ENCODE results near the gene SLIT1.

Gene SLIT1

DNA sequence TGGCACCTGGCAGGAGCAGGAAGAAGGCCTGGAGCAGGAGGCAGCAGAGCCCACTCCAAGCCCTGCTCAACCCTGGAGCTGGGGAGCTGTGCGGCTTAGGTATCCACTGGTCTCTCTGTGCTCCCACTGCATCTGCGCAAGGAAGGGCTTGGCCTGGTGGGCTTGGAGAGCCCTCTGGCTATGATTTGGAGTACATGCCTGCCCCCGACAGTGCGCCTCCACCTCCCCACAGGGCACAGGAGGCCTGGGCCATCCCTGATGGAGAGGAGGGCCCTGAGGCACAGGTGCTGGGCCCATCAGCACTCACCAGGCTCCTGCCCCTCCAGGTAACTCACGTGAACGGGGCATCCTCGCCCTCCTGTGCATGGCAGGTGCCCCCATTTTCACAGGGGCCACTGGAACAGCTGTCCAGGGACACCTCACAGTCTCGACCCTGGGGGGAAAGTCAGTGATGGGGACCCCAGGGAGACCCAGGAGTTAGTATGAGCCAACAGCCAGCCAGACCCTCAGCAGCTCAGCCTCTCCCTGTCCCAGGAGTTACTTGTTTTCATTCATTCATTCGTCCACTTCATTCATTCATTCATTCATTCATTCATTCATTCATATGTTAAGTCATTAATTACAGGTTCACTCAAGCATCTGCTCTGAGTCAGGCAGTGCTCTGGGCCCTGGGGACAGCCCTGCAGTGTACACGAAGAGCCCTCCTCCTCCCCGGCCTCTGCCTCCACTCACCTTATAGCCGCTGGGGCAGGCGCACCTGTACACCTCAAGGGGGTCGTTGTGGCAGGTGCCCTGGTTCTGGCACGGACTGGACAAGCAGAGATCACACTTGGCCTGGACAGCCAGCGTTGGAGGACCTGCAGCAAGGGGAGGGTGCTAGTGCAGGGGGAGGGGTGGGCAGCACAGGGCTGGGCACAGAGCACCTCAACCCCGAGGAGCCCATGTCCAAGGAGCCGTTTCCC is 167.2 kb downstream of the SLIT1 start:
- no peak for DNase-seq (ENCODE audit: low spot score)
- peaks cover 27 to 44% of the 10 kb centered on the region in 2 donors for H3K4me1 ChIP-seq (ENCODE audit: control insufficient read depth in 2 of 2, insufficient read depth in 1 of 2, low read depth in 1 of 2, low read length in 2 of 2)
- no peak overlapping the region for H3K4me2 ChIP-seq (ENCODE audit: insufficient read depth, low read length, poor library complexity, severe bottlenecking)
- H3K36me3 ChIP-seq (replicated peaks in 1 of 2; ENCODE audit: control insufficient read depth in 2 of 2, insufficient read depth in 2 of 2, low read length in 2 of 2): no peaks in the 10 kb centered on the region
- no peak overlapping the region for H3K27ac ChIP-seq (replicated peaks; ENCODE audit: low read length)
- no peak overlapping the region for H3K4me3 ChIP-seq (ENCODE audit: low read length in 2 of 2)
- peak overlapping the region; percentile 72 for H3K9ac ChIP-seq (ENCODE audit: low read depth, low read length, poor library complexity)
- peaks cover 0 to 6% (median 0%) of the 10 kb centered on the region in 3 experiments for H3K27me3 ChIP-seq (ENCODE audit: control insufficient read depth in 3 of 3, insufficient read depth in 3 of 3, low read depth in 1 of 3, low read length in 3 of 3)
- H2BK15ac ChIP-seq (ENCODE audit: low read length): peak overlapping the region; percentile 81
- WGBS, 2 donors (ENCODE audit: extremely low coverage in 2 of 2, insufficient read length in 2 of 2, insufficient replicate concordance in 1 of 2): no CpG with 5 or more reads among the region's 18 CpGs
- no peak overlapping the region for H4K8ac ChIP-seq (ENCODE audit: low read depth, low read length)
- peak overlapping the region; percentile 44 for H2BK5ac ChIP-seq (ENCODE audit: low read length)
- H3K14ac ChIP-seq (ENCODE audit: low read length): peak overlapping the region; percentile 65
- H2AFZ ChIP-seq (ENCODE audit: low read length): no peak overlapping the region
- H2BK12ac ChIP-seq (ENCODE audit: low read length): peak overlapping the region; percentile 51
- H2AK5ac ChIP-seq (ENCODE audit: low read depth, low read length): peak overlapping the region; percentile 80
- H3K79me1 ChIP-seq (ENCODE audit: low read depth, low read length): no peaks in the 10 kb centered on the region
- H3K23ac ChIP-seq (ENCODE audit: low read depth, low read length, poor library complexity): peak overlapping the region; percentile 31
- no peaks in the 10 kb centered on the region for H3K9me3 ChIP-seq (replicated peaks in 1 of 2; ENCODE audit: control insufficient read depth in 2 of 2, insufficient read depth in 1 of 2, low read depth in 1 of 2, low read length in 2 of 2)
- H2BK120ac ChIP-seq (ENCODE audit: low read depth, low read length): no peak overlapping the region
- H3K4ac ChIP-seq (ENCODE audit: low read length): peak overlapping the region; percentile 37
- H3K18ac ChIP-seq (ENCODE audit: low read length): peak overlapping the region; percentile 85
- no peak overlapping the region for H4K91ac ChIP-seq (ENCODE audit: low read depth, low read length, poor library complexity)

DNA sequence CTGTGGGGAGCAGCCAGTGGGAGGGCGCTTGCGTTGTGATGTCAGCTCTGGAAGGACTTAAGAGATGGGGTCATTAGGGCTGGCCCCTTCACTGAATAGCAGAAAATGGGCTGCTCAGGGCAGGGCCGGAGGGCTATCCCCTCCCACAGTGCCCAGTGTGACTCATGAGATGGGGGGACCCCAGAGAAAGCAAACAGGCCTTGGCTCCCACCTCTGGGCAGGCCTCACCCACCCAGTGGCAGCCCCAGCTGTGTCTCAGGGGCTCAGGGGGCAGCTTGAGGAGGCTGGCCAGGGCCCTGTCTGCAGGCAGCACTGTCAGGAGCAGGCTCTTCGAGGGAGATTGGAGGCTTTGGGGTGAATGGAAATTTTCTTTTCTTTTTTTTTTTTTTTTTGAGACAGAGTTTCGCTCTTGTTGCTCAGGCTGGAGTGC is 168.3 kb downstream of the SLIT1 start:
- Histone ChIP-seq H3K23ac (ENCODE audit: low read depth, low read length, poor library complexity) (no peak overlapping the region), H2BK5ac (ENCODE audit: low read length) (no peak overlapping the region), H3K27ac (replicated peaks; ENCODE audit: low read length) (no peak overlapping the region), H2AFZ (ENCODE audit: low read length) (no peak overlapping the region), H3K9me3 (replicated peaks in 1 of 2; ENCODE audit: control insufficient read depth in 2 of 2, insufficient read depth in 1 of 2, low read depth in 1 of 2, low read length in 2 of 2) (no peaks in the 10 kb centered on the region), H3K27me3 (ENCODE audit: control insufficient read depth in 3 of 3, insufficient read depth in 3 of 3, low read depth in 1 of 3, low read length in 3 of 3) (peaks cover 0 to 6% (median 0%) of the 10 kb centered on the region in 3 experiments), H3K79me1 (ENCODE audit: low read depth, low read length) (no peaks in the 10 kb centered on the region), H3K14ac (ENCODE audit: low read length) (no peak overlapping the region), H3K4me1 (ENCODE audit: control insufficient read depth in 2 of 2, insufficient read depth in 1 of 2, low read depth in 1 of 2, low read length in 2 of 2) (peaks cover 27 to 41% of the 10 kb centered on the region in 2 donors), H3K4ac (ENCODE audit: low read length) (no peak overlapping the region), H2AK5ac (ENCODE audit: low read depth, low read length) (no peak overlapping the region), H3K36me3 (replicated peaks in 1 of 2; ENCODE audit: control insufficient read depth in 2 of 2, insufficient read depth in 2 of 2, low read length in 2 of 2) (no peaks in the 10 kb centered on the region), H3K4me2 (ENCODE audit: insufficient read depth, low read length, poor library complexity, severe bottlenecking) (no peak overlapping the region), H2BK12ac (ENCODE audit: low read length) (no peak overlapping the region), H3K9ac (ENCODE audit: low read depth, low read length, poor library complexity) (peak overlapping the region; percentile 30), H4K8ac (ENCODE audit: low read depth, low read length) (no peak overlapping the region), H2BK120ac (ENCODE audit: low read depth, low read length) (no peak overlapping the region), H3K18ac (ENCODE audit: low read length) (peak overlapping the region; percentile 24), H2BK15ac (ENCODE audit: low read length) (no peak overlapping the region), H4K91ac (ENCODE audit: low read depth, low read length, poor library complexity) (no peak overlapping the region), H3K4me3 (ENCODE audit: low read length in 2 of 2) (no peak overlapping the region)
- WGBS, 2 donors (ENCODE audit: extremely low coverage in 2 of 2, insufficient read length in 2 of 2, insufficient replicate concordance in 1 of 2): no CpG with 5 or more reads among the region's 5 CpGs
- DNase-seq (ENCODE audit: low spot score): no peak

DNA sequence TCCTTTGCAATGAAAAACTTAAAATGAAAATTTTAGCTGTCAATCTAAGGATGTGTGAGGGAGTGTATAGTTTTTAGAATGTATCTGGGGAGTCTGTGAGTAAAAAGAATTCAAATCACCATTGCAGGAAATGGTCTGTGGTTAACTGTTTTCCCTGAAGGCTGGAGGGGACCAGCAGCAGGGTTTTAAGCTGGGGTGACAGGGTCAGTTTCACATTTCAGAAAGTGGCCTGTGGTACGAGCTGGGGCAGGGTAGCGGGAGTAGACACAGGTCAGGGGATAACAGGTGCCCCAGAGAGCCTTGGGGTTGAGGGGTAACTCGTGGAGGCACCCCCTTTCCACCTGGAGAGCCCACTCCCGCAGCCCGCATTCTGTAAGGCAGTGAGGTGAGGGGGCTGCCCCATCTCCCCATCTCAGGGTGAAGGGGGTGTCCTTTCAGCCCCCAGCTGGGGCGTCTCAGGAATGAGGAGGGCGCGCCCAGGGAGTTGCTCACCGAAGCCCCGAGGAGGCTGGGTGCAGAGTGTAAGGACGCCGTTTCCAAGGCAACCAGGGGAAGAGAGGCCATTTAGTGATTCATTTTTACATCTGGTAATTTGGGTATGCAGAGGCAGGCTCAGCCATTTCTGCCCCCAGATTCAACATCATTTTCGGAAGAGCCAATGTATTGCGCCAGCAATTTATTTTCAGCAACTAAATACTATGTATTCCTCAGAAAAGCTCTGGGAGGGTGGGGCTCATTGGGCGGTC is 168.9 kb downstream of the SLIT1 start:
- no peak overlapping the region for H3K23ac ChIP-seq (ENCODE audit: low read depth, low read length, poor library complexity)
- H2AK5ac ChIP-seq (ENCODE audit: low read depth, low read length): no peak overlapping the region
- DNase-seq (ENCODE audit: low spot score): no peak
- H2BK120ac ChIP-seq (ENCODE audit: low read depth, low read length): no peak overlapping the region
- H3K4me1 ChIP-seq (ENCODE audit: control insufficient read depth in 2 of 2, insufficient read depth in 1 of 2, low read depth in 1 of 2, low read length in 2 of 2): peaks cover 26 to 35% of the 10 kb centered on the region in 2 donors
- WGBS, 2 donors (ENCODE audit: extremely low coverage in 2 of 2, insufficient read length in 2 of 2, insufficient replicate concordance in 1 of 2): no CpG with 5 or more reads among the region's 15 CpGs
- H2BK12ac ChIP-seq (ENCODE audit: low read length): no peak overlapping the region
- peak overlapping the region; percentile 72 for H3K18ac ChIP-seq (ENCODE audit: low read length)
- no peaks in the 10 kb centered on the region for H3K9me3 ChIP-seq (replicated peaks in 1 of 2; ENCODE audit: control insufficient read depth in 2 of 2, insufficient read depth in 1 of 2, low read depth in 1 of 2, low read length in 2 of 2)
- H3K4me3 ChIP-seq (ENCODE audit: low read length in 2 of 2): no peak overlapping the region
- H3K79me1 ChIP-seq (ENCODE audit: low read depth, low read length): no peaks in the 10 kb centered on the region
- H2AFZ ChIP-seq (ENCODE audit: low read length): no peak overlapping the region
- H3K4me2 ChIP-seq (ENCODE audit: insufficient read depth, low read length, poor library complexity, severe bottlenecking): no peak overlapping the region
- no peak overlapping the region for H3K27ac ChIP-seq (replicated peaks; ENCODE audit: low read length)
- no peak overlapping the region for H3K4ac ChIP-seq (ENCODE audit: low read length)
- no peak overlapping the region for H3K9ac ChIP-seq (ENCODE audit: low read depth, low read length, poor library complexity)
- H4K8ac ChIP-seq (ENCODE audit: low read depth, low read length): no peak overlapping the region
- no peak overlapping the region for H4K91ac ChIP-seq (ENCODE audit: low read depth, low read length, poor library complexity)
- H3K14ac ChIP-seq (ENCODE audit: low read length): no peak overlapping the region
- H2BK5ac ChIP-seq (ENCODE audit: low read length): no peak overlapping the region
- H3K27me3 ChIP-seq (ENCODE audit: control insufficient read depth in 3 of 3, insufficient read depth in 3 of 3, low read depth in 1 of 3, low read length in 3 of 3): peaks cover 0 to 6% (median 0%) of the 10 kb centered on the region in 3 experiments
- no peaks in the 10 kb centered on the region for H3K36me3 ChIP-seq (replicated peaks in 1 of 2; ENCODE audit: control insufficient read depth in 2 of 2, insufficient read depth in 2 of 2, low read length in 2 of 2)
- peak overlapping the region; percentile 68 for H2BK15ac ChIP-seq (ENCODE audit: low read length)

DNA sequence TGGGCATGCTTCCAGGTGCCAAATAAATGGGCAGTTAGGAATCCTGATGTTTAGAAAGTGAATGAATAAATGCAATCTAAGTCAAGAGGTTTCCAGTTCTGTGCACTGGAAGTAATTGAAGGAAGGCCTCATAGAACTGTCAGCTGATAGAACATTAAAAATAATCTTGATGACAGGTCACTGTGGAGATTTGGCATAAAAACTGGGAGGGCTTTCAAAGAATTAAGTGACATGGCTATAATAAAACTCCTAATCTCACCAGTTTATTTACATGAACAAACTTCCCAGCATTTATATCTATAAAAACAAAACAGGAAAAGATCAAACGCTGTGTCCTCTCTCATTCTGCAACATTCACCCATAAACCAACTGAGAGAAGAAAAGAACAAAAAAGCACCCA is 170.5 kb downstream of the SLIT1 start:
- Histone ChIP-seq H3K36me3 (replicated peaks in 1 of 2; ENCODE audit: control insufficient read depth in 2 of 2, insufficient read depth in 2 of 2, low read length in 2 of 2) (no peaks in the 10 kb centered on the region), H3K23ac (ENCODE audit: low read depth, low read length, poor library complexity) (no peak overlapping the region), H3K18ac (ENCODE audit: low read length) (no peak overlapping the region), H4K91ac (ENCODE audit: low read depth, low read length, poor library complexity) (no peak overlapping the region), H3K14ac (ENCODE audit: low read length) (no peak overlapping the region), H3K9me3 (replicated peaks in 1 of 2; ENCODE audit: control insufficient read depth in 2 of 2, insufficient read depth in 1 of 2, low read depth in 1 of 2, low read length in 2 of 2) (no peaks in the 10 kb centered on the region), H3K27me3 (ENCODE audit: control insufficient read depth in 3 of 3, insufficient read depth in 3 of 3, low read depth in 1 of 3, low read length in 3 of 3) (peaks cover 0 to 9% (median 0%) of the 10 kb centered on the region in 3 experiments), H3K9ac (ENCODE audit: low read depth, low read length, poor library complexity) (no peak overlapping the region), H3K27ac (replicated peaks; ENCODE audit: low read length) (no peak overlapping the region), H3K4me3 (ENCODE audit: low read length in 2 of 2) (no peak overlapping the region), H3K4me2 (ENCODE audit: insufficient read depth, low read length, poor library complexity, severe bottlenecking) (no peak overlapping the region), H3K4me1 (ENCODE audit: control insufficient read depth in 2 of 2, insufficient read depth in 1 of 2, low read depth in 1 of 2, low read length in 2 of 2) (peaks cover 15 to 20% of the 10 kb centered on the region in 2 donors), H2AFZ (ENCODE audit: low read length) (no peak overlapping the region), H3K79me1 (ENCODE audit: low read depth, low read length) (no peaks in the 10 kb centered on the region), H3K4ac (ENCODE audit: low read length) (no peak overlapping the region), H2BK12ac (ENCODE audit: low read length) (no peak overlapping the region), H2AK5ac (ENCODE audit: low read depth, low read length) (no peak overlapping the region), H2BK5ac (ENCODE audit: low read length) (no peak overlapping the region), H4K8ac (ENCODE audit: low read depth, low read length) (no peak overlapping the region), H2BK120ac (ENCODE audit: low read depth, low read length) (no peak overlapping the region), H2BK15ac (ENCODE audit: low read length) (no peak overlapping the region)
- no CpG with 5 or more reads among the region's 1 CpG for WGBS, 2 donors (ENCODE audit: extremely low coverage in 2 of 2, insufficient read length in 2 of 2, insufficient replicate concordance in 1 of 2)
- no peak for DNase-seq (ENCODE audit: low spot score)
